Raji (cell line): ENCODE data around the gene C10orf71.

Source experiments
- POLR2A ChIP-seq: IDR thresholded peaks from 2 replicates; pipeline ENCODE4 v1.6.1; 2011; ENCODE audit warnings: low read depth, low read length, control low read depth; ENCODE audit not compliant: insufficient read depth

Gene C10orf71

GRCh38 chr10:49353026-49353894 is 54.3 kb downstream of the C10orf71 start:
- TF ChIP-seq POLR2A: no peak

GRCh38 chr10:49353895-49354566 is 55.1 kb downstream of the C10orf71 start:
- TF ChIP-seq POLR2A: no peak

- TF ChIP-seq POLR2A: no peak
These were observed 55.6 kb downstream of the C10orf71 start for GRCh38 chr10:49354593-49354992.

- no peak for TF ChIP-seq POLR2A
These were observed 56.3 kb downstream of the C10orf71 start for GRCh38 chr10:49355221-49355620.

- no peak for TF ChIP-seq POLR2A
These were observed 57.2 kb downstream of the C10orf71 start for GRCh38 chr10:49356181-49356580.

- no peak for TF ChIP-seq POLR2A
These were observed 58.0 kb downstream of the C10orf71 start for GRCh38 chr10:49356944-49357343.

- TF ChIP-seq POLR2A: no peak
These were observed 58.9 kb downstream of the C10orf71 start for GRCh38 chr10:49357910-49358309.

GRCh38 chr10:49359349-49360270 is 60.6 kb downstream of the C10orf71 start:
- no peak for TF ChIP-seq POLR2A

GRCh38 chr10:49360271-49361177 is 61.6 kb downstream of the C10orf71 start:
- no peak for TF ChIP-seq POLR2A

GRCh38 chr10:49361178-49361554 is 62.2 kb downstream of the C10orf71 start:
- no peak for TF ChIP-seq POLR2A

- TF ChIP-seq POLR2A: no peak
These were observed 63.0 kb downstream of the C10orf71 start for GRCh38 chr10:49361735-49362568.

- TF ChIP-seq POLR2A: no peak
These were observed 63.8 kb downstream of the C10orf71 start for GRCh38 chr10:49362596-49363260.
